HS-27A (cell line): ENCODE data around the gene TNRC18.
"Not testable (repeated sequence)": the region's sequence is repeated elsewhere in the genome, so short reads cannot be mapped to it uniquely, and the experiment has no call there.

ENCODE experiments used
- DNase-seq: peaks from one replicate; pipeline ENCODE4 v3.0.0-alpha.2; 2012; ENCODE audit warnings: low read depth, missing footprints

Gene TNRC18

DNA sequence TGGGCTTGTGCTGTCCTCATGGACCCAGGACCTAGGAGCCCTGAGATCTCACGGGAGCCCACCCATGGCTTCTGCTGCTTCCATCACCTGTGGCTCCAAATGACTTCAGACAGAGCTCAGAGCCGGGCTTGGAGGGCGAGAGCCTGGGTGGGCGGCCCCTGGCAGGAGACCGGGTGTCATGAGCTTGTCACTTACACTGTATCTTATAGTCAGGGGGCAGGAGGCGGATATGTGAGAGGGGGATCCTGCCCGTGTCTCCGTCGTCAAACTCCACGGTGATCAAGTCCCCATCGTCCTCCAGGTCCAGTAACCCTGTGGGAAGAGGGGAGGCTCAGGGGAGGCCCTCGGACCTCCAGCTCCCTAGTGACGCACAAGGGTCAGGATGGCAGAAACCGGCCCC lies 107.9 kb downstream of the TNRC18 start:
- no peak for DNase-seq

DNA sequence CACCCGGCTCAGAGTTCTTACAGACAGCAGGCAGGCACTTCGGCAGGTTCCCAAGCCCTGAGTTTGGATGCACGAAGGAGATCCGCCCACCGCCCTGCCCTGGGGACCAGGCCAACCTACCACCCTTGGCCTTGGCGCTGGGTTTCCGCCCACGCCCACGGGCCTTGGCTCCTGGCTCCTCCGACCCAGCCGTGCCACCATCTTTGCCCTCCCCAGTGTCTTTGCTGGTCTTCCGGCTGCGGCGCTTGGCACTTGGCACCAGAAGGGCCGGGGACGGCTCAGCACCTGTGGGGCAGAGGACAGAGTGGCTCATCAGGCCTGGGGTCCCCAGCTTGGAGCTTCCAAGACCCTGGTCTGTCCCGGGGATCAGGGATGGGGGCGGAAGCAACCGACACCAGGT lies 108.8 kb downstream of the TNRC18 start:
- no peak for DNase-seq

DNA sequence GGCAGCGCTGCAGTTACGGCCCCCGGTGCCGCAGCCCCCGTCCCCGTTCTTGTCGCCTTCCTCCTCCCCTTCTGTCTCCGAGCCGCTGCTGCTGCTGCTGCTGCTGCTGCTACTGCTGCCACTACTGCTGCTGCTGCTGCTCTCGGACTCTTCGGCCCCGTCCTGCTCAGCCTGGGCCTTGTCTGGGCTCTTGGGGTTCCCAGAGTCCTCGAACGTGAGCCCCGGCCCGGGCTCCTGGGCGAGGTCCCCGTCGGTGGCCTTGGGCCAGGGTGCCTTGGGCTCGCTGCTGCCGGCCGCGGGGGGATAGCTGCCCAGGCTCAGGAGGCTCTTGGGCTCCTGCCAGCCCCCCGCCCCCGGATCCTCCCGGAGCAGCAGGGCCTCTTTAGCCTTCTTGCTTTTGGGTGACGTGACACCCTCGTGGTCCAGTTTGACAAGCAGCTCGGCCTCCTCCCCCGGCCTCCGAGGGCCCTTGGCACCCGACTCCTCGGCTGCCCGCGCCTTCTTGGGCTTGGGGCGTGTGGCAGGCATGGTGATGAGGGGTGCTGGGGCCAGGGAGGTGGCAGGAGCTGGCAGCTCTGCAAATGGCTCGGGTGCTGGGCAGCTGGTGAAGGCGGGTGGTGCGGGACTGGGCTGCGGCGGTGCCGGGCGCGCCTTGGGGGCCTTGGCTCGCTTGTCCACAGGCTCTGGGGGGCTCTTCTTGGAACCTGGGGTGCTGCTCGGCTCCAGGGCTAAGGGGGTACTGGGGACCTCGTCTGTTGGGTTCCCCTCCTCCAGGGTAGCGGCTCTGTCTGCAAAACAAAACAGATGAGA lies 110.4 kb downstream of the TNRC18 start:
- DNase-seq = not testable (repeated sequence)

DNA sequence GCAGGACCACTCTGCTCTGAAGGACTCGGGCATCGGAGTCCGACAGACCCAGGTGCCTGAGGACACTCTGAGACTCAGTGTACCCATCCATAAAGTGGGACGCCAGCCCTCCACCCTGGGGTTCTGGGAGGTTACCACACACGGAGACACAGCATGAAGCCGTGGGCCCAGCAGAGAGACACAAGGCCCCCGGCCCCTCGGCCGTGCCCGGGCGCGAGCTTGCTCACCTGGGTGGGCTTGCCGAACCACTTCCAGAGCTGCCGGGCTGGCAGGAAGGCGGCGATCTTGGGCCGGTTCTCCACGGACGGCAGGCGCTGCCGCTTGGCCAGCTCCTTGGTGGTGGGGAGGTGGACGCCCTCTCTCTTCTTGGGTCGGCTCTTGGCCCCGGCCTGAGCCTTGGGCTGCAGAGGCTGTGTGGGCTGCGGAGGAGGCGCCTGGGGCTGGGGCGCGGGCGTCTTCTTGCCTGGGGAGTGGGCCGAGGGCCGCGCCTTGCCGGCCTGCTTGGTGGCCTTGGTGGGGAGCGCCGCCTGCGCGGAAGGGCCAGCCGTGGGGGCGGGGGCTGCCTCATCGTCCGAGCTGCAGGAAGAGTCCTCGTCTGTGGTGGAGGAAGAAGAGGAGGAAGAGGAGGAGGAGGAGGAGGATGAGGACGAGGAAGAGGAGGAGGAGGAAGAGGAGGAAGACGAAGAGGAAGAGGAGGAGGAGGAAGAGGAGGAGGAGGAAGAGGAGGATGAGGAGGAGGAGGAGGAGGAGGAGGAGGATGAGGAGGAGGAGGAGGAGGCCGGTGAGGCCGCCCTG lies 111.2 kb downstream of the TNRC18 start:
- DNase-seq = not testable (repeated sequence)

DNA sequence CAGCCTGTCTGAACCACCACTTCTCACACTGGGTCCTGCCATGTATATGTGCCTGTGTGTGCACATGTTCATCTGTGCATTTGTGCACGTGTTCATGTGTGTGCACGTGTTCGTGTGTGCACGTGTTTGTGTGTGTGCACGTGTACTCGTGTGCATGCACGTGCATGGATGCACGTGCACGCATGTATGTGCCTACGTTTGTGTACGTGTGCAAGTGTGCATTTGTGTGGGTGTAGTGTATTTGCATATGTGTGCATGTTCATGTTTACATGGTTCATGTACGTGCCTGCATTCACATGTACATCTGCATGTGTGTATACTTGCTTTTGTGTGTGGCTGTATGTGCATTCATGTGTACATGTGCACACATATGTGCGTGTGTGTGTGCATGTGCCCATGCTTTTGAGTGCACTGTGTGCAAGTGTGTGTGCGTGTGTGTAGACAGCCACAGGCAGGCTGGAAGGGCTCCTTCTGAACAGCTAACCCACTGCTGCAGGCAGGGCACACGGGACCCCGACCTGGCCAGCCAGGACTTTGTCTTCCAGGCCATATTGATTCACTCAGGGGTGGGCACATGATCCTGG lies 112.7 kb downstream of the TNRC18 start:
- DNase-seq = no peak

DNA sequence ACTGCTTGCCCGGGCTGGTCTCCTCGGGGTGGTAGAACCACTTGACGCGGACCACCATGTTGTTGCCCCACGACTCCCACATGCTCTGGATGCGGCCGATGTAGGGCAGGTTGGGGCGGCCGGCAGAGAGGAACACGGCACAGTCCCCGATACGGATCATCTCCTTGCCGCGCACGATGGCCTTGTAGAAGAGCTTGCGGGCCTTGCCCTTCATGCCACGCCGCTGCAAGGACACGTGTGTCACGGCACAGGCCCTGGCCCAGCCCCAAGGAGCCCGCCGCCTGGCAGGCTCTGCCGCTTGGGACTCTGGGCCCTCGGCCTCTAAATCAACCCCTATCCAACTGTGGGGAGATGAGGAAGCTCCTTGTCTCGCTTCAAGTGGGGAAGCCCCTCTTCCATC lies 114.5 kb downstream of the TNRC18 start:
- no peak for DNase-seq

DNA sequence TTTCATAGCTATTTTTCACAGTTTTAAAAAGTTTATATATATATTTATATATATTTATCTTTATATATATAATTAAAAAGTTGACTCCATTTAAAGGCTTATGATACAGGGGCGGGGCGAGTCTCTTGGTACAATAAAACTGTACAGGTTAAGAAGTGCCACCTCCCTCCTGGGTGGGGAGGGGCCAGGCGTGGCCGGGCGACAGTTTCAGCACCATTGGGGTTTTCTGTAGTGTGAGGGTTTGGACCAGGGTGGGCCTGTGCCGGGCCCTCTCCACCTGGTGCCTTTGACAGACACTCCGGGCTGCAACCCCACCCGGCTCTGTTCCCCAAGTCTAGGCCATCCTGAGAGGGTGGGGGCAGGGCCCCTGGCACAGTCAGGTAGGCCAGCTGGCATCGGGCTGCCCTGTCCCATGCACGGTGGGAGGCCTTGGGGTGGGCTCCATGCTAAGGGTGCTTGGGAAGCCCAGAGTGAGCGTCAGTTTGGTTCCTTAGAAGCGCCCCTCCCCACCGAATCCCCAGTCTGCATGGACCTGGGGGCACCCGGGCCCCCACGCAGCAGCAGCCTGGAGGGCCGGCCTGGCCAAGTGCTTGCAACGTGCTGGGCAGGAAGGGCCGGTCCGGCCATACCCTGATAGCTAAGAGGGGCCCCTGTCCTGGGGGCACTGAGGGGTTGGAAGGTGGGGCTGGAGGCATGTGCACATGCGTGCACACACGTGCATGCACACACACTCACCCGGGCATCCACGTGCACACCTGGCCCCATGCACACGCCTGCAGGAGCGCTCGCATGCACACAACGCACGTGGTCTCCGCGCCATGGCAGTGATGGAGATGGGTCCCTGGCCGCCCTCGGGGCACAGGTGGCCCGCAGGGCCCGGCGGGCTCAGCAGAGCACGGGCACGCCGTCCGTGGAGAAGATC lies 116.2 kb downstream of the TNRC18 start:
- not testable (repeated sequence) for DNase-seq

DNA sequence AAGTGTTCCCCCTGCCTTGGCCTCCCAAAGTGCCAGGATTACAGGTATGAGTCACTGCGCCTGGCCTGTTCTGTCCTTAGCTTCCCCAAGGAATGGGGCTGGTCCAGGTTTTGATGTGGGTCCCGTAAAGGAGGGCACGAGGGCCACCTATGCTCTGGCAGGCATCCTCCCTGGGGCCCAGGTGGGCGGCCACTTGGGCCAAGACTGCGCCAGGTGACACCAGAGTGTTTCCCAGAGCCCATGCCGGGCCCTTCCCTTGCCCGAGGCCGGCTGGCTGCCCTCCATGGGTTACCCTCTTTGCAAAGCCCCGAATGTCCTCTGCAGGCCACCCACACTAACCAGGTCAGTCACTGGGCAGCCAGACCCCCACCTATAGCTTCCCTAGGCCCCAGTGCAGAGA lies 118.6 kb downstream of the TNRC18 start:
- DNase-seq = not testable (repeated sequence)

DNA sequence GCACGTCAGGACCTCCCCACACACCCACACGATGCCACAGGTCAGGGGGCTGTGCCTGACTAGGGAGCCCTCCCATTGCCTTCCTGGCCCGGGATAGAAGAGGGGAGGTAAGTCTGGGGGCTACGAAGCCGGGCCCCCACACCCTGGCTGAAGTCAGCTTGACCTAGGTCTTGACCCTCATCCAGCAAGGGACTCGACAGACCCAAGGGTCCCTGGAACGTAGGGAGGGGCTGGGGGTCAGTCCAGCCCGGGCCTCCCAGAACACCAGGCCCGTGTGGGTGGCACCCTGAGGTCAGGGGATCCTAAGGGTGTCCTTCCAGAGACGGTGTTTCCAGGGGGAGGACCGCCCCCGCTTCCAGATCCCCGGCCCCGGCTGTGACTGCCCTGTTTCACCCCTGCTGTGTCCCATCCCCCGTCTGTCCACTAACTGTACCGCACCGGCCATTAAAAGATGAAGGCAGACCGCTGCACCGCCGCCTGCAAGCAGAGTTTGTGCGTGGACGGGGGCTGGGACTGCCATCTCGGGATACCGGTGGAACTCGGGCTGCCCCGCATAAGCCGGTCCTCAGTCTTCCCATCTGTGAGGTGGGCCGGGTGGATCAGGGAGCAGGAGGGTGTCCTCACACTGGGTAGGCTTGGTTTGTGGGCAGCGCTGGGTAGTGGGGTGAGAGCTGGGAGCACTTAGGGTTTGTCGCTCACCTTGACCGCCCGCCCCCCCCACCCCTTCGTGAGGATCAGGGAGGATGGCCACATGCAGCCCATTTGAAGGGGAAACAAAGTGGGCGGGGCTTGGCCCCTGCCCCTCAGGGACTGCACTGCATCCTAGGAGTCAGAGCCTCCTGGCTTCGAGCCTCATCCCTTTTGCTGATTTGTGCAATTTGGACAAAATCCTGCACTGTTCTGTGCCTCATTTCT lies 119.8 kb downstream of the TNRC18 start:
- no peak for DNase-seq

DNA sequence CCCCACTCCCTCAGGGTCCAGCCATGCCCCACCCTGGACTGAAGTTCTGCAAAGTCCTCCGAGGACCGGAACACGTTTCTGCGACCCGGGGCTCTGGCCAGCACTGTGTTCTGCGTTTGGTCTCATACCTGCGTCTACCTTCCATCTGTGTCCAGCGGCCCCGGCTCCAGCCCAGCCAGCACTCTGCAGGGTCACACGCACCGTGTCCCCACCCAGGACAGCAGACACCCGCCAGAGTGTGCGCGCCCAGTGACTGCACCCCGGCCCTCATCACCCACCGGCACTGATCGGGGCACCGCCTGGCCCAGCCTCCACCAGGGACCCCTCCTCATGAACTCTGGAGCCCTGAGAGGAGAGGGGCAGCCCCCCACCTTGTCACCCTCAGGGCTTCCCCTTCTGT lies 120.6 kb downstream of the TNRC18 start:
- DNase-seq = no peak

DNA sequence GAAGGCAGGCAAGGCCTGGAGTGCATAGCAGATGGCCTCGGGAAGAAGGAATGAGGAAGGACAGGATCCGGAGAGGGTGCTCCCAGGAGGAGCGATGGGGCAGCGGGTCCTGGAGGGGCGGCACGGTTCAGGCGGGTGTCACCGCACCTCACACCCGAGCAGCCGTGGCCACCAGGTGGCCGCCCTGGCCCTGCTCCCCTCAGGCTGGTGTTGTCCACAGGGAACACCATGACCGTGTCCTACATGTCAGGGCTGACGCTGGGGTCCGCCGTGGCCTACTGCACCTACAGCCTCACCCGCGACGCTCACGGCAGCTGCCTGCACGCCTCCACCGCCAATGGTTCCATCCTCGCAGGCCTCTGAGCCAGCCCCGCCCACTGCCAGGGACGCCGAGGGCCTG lies 121.1 kb downstream of the TNRC18 start:
- DNase-seq = no peak

DNA sequence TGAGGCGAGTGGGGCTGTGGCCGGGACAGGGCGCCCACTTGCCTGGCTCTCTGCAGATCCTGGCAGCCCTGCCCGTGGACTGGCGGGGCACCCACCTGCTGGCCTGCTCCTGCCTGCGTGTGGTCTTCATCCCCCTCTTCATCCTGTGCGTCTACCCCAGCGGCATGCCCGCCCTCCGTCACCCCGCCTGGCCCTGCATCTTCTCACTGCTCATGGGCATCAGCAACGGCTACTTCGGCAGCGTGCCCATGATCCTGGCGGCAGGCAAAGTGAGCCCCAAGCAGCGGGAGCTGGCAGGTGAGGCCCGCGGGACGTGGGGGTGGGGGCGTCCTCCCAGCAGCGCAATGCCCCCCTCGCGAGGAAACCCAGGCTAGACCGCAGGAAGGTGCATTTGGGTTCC lies 123.3 kb downstream of the TNRC18 start:
- DNase-seq = no peak

DNA sequence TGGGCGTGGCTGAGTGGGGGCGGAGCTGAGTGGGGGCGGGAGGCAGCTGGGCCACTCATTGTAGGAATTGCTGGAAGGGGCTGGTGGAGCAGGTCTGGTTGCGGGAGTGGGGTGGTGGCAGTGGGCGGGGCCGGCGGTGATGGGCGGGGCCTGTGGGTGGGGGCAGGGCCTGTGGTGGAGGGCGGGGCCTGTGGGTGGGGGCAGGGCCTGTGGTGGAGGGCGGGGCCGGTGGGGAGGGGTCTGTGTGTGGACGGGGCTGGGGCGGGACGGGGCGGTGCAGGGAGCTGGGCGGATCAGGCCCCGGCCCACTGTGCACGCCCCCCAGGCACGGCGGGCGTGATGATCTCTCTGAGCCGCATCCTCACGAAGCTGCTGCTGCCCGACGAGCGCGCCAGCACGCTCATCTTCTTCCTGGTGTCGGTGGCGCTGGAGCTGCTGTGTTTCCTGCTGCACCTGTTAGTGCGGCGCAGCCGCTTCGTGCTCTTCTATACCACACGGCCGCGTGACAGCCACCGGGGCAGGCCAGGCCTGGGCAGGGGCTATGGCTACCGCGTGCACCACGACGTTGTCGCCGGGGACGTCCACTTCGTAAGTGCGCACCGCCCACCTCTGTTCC lies 126.9 kb downstream of the TNRC18 start:
- DNase-seq = no peak

DNA sequence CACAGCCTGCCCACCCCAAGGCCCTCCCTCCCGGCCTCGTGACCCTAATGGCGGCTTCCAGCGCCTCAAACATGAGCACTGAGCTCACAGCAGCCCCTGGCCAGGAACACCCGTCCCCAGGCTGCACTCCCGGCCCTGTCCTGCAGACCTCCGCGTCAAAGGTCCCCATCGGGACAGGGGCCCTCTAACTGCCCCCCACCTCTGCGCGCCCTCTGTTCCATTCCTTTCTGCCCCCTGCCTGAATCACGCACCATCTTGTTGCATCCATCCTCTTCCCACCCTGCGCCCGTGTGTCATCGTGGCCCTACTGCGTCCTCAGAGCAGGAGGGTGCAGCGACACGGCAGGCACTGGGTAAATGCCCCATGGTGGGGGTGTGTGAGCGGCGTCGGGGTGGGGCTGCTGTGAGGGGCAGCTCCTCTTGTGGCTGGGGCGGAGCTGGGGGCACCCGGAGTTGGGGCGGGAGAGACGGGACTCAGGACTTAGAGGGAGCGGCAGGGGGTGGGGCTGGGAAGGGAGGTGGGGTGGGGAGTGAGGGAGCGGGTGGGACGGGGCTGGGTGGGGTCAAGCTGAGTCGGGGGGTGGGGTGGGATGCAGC lies 127.5 kb downstream of the TNRC18 start:
- DNase-seq = no peak

DNA sequence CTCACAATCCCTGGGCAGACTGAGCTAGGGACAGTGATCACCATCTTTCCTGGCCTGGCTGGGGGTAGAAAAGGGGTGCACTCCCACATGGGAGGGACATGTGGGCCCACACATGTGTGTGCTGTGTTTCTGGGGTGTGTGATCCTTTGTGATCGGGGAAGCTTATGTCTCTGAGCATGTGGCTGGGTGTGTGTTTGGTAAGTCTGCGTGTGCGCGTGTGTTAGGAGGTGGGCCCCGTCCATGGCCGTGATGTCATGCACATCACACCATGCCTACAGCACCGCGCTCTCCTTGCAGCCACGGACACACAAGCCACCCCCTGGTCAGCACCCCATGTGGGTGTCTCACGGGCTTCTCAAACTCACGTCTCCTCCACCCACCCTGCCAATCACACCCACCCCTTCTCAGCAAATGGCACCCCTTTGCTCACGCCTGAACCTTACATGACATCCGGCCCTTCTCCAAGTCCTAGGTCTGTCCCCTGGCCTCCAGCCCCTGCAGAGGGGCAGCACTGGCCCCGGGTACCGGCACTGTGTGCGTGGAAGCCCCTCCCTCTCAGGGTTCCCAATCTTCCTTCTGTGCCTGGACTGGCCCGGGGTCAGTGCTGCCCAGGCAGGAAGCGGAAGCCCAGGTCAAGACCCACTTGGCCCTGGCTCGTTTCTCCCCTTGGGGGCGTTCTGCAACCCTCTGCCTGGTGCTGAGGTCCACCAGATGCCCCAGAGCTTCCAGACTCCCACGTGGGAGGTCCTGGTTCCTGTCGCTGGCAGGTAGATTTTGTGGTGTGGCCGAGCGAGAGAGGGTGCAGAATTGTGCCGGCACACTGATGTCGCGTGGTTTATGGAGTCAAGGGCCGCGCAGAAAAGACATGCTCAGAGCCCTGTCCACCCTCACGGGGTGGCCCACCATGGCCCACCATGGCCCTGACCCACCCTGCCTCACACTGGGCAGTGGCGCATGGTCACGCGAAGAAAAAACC lies 128.3 kb downstream of the TNRC18 start:
- no peak for DNase-seq

DNA sequence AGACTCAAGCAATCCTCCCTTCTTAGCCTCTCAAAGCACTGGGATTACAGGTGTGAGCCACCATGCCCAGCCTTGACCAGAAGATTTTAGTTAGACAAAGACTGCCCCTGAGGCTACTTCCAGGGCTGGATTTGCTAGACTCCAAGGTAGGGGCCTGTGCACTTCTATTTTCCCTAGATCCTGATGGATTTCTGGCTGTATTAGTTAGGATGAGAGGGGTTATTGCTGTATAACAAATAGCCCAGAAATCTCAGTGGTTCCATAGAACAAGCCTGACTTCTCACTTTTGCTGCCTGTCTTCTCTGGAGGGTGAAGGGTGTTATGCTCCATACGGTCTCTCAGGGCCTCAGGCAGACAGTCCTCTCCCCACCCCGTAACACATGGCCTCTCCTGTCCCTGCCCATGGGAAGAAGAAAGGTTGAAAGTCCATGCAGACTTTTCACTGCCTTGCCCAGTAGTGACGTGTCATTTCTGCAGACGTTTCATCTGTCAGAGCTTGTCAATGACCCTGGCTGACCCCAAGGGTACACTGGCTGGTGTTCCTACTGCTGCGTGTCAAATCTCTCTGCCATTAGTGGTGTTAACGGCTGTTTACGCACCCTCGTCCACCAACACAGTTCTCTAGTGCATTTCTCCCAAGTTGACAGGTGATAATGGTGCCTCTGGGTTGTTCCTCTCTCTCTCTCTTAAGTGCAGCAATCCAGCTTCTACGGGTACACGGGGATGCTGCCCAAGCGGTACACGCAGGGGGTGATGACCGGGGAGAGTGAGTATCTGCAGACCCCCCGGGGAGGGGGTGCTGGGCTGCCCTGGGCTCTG lies 129.3 kb downstream of the TNRC18 start:
- DNase-seq = no peak

DNA sequence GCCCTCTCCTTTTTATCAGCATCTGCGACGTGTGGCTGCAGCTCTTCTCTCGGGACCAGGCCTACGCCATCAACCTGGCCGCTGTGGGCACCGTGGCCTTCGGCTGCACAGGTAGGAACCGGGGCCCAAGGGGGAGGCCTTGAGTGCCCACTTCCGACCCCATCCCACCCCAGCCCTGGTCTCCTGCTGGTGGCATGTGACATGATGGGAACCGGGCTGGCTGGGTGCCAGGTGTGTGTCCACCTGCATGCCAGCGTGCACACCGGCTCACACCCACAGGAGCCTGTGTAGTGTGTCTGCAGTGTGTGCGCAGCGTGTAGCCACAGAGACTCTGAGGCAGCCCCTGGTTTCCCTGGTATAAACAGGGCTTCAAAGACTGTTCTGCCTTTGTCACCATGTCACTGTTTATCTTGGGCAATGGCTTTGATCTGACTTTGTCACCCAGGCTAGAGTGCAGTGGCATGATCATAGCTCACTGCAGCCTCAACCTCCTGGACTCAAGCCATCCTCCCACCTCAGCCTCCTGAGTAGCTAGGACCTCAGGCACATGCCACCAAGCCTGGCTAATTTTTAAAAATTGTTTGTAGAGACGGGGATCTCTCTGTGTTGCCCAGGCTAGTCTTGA lies 131.8 kb downstream of the TNRC18 start:
- DNase-seq = not testable (repeated sequence)
